Measurements from ENCODE around the gene CNGA1. TPM values are rescaled to one million over a fixed set of nuclear protein-coding genes. Genes with fewer than 3 reads are reported as not detected.

CNGA1 gene
- total and polyA plus RNA-seq, 2 donors (not counting 3 experiments of a cell fraction or from before 2014, with no cell fraction given), result not detected

DNA sequence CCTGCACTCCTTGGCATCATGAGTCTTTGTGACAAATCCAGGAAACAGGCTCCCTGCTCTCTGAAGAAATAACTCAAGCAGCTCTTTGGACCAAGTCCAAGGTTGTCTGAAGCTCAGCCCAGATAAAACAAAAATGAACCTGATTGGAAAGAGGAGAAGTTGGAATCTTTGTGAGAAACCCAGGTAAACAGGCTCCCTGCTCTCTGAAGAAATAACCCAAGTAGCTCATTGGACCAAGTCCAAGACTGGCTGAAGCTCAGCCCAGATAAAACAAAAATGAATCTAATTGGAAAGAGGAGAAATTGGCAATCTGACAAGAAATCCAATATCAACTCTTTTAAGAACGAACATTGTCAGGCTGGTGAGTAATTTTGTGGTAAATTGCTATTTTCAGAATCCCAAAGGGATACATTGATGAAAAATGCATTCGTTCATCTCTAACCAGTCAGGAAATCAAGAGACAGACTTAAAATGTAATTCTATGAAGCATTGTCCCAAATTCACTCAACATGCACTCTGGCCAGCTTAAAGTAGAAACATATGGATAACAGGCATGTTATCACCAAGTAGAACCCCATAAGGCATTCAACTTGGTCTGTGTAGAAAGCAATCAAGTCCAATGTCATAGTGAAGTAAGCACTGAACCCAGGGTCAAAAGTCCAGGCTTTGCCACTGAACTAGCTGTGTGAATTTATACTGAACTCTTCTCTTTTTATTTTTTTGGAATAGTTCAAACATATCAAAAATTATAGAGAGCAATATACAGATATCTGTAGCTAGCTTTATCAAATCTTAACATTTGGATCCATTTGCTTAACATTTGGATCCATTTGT is 85.3 kb downstream of the CNGA1 start:
- Histone ChIP-seq H3K36me3 (ENCODE audit: control insufficient read depth in 2 of 2, extremely low read depth in 1 of 2, insufficient read depth in 2 of 2, low read length in 2 of 2) (no peaks in the 10 kb centered on the region), H3K9me3 (replicated peaks; ENCODE audit: control insufficient read depth, insufficient read depth, low read length) (no peaks in the 10 kb centered on the region), H4K20me1 (replicated peaks; ENCODE audit: control insufficient read depth, extremely low read depth, insufficient read depth, low read length) (no peaks in the 10 kb centered on the region), H3K4me3 (replicated peaks in 1 of 3; ENCODE audit: insufficient read depth in 1 of 3, low read depth in 1 of 3, low read length in 3 of 3) (no peak overlapping the region), H3K9me1 (replicated peaks; ENCODE audit: control insufficient read depth, extremely low read depth, insufficient read depth, low read length) (no peaks in the 10 kb centered on the region), H3K27ac (ENCODE audit: insufficient read depth, low read depth, low read length) (no peak overlapping the region), H2AFZ (ENCODE audit: low read depth, low read length) (no peak overlapping the region), H3K4me2 (ENCODE audit: insufficient read depth, low read length) (no peak overlapping the region), H3K9ac (replicated peaks; ENCODE audit: extremely low read depth, insufficient read depth, low read length) (no peak overlapping the region), H3K27me3 (ENCODE audit: control insufficient read depth in 2 of 2, insufficient read depth in 2 of 2, low read length in 2 of 2) (peaks cover 8 to 20% of the 10 kb centered on the region in 2 experiments), H3K79me2 (ENCODE audit: control insufficient read depth, insufficient read depth, low read length) (no peaks in the 10 kb centered on the region), H3K4me1 (ENCODE audit: control insufficient read depth, extremely low read depth, insufficient read depth, low read length) (peaks cover 3% of the 10 kb centered on the region)
- no TSS peak for BruUV-seq (replicated peaks)
- ChIA-PET CTCF (interaction anchor here (0.6 to 1.3 kb wide), 9 partner anchors 9 to 1087 kb away, joined by 3 to 5 read pairs (median 3); partner anchors contain the start of gene NFXL1), POLR2A (interaction anchor here (0.6 kb wide), 1 partner anchor 11 kb away, joined by 3 read pairs; no protein-coding TSS in a partner anchor)
- dilution Hi-C loops (cut with MboI; ENCODE audit: extremely low pct_ligation_motif_present, low sequenced_read_pairs) (no loop called here), intact Hi-C loops (cut with micrococcal nuclease) (loop anchor here (5.0 to 10.0 kb wide), 4 partner anchors 94 to 1089 kb away; partner anchors contain the start of gene CORIN)
- FAIRE-seq, result peak; percentile 69
- TF ChIP-seq EZH2 (IDR thresholded peaks at IDR 0.05; ENCODE audit: borderline replicate concordance, low read depth, low read length, severe bottlenecking), result no peak
- TF ChIP-seq MYC (IDR thresholded peaks at IDR 0.05; ENCODE audit: low read depth, low read length), result no peak
- TF ChIP-seq CTCF (IDR thresholded peaks at IDR 0.05; ENCODE audit: extremely low read depth in 1 of 2, insufficient read depth in 1 of 2, low read depth in 1 of 2, low read length in 2 of 2), result no peak
- no peak for TF ChIP-seq POLR2A (IDR thresholded peaks at IDR 0.05; ENCODE audit: low read depth, low read length)
- no peak for TF ChIP-seq JUN (IDR thresholded peaks at IDR 0.05; ENCODE audit: borderline replicate concordance, insufficient read depth, insufficient read length, low read depth)
- TF ChIP-seq POLR2AphosphoS5 (IDR thresholded peaks at IDR 0.05; ENCODE audit: insufficient read depth, low read depth, low read length), result no peak
- no peak for TF ChIP-seq FOS (IDR thresholded peaks at IDR 0.05; ENCODE audit: borderline replicate concordance, insufficient read depth, low read length)
- no peak for TF ChIP-seq GATA2 (IDR thresholded peaks at IDR 0.05; ENCODE audit: insufficient read depth, insufficient read length, low read depth, low read length)
- peak; percentile 45 for DNase-seq (ENCODE audit: low read depth, low spot score)
